NT2/D1 (cell line): Measurements from ENCODE around the gene SH2D3A.
"Not testable (repeated sequence)": the region's sequence is repeated elsewhere in the genome, so short reads cannot be mapped to it uniquely, and the experiment has no call there.

Experiments
- DNase-seq: peaks from one replicate; pipeline ENCODE4 v3.0.0-alpha.2; 2011; ENCODE audit warnings: low read depth, low spot score
- H3K27me3 ChIP-seq: 2 replicates; pipeline ENCODE4 v1.6.0; 2011; ENCODE audit warnings: mild to moderate bottlenecking; ENCODE audit not compliant: insufficient read length, insufficient read depth
- H3K36me3 ChIP-seq: 2 replicates; pipeline ENCODE4 v1.6.1; 2011; ENCODE audit warnings: mild to moderate bottlenecking, low read length, mixed read lengths; ENCODE audit not compliant: insufficient read depth, insufficient read length
- H3K4me1 ChIP-seq: 2 replicates; pipeline ENCODE4 v1.5.1; 2011; ENCODE audit not compliant: insufficient read depth, insufficient read length
- H3K4me3 ChIP-seq: 2 replicates; pipeline ENCODE4 v1.5.1; 2011; ENCODE audit warnings: low read depth; ENCODE audit not compliant: insufficient read length
- H3K9ac ChIP-seq: 2 replicates; pipeline ENCODE4 v1.6.0; 2011; ENCODE audit warnings: low read depth; ENCODE audit not compliant: insufficient read length
- H3K9me3 ChIP-seq: 2 replicates; pipeline ENCODE4 v1.5.1; 2011; ENCODE audit warnings: mild to moderate bottlenecking, low read length; ENCODE audit not compliant: insufficient read depth
- SUZ12 ChIP-seq: IDR thresholded peaks from 2 replicates; pipeline ENCODE4 v1.6.1; 2011; ENCODE audit not compliant: insufficient read length, insufficient read depth; ENCODE audit errors: extremely low read depth
- YY1 ChIP-seq: IDR thresholded peaks from 2 replicates; pipeline ENCODE4 v1.6.1; 2011; ENCODE audit not compliant: insufficient read length, insufficient read depth
- ZNF274 ChIP-seq: IDR thresholded peaks from 2 replicates; pipeline ENCODE4 v1.6.1; 2011; ENCODE audit warnings: mild to moderate bottlenecking, low read depth, low read length

The SH2D3A gene

DNA sequence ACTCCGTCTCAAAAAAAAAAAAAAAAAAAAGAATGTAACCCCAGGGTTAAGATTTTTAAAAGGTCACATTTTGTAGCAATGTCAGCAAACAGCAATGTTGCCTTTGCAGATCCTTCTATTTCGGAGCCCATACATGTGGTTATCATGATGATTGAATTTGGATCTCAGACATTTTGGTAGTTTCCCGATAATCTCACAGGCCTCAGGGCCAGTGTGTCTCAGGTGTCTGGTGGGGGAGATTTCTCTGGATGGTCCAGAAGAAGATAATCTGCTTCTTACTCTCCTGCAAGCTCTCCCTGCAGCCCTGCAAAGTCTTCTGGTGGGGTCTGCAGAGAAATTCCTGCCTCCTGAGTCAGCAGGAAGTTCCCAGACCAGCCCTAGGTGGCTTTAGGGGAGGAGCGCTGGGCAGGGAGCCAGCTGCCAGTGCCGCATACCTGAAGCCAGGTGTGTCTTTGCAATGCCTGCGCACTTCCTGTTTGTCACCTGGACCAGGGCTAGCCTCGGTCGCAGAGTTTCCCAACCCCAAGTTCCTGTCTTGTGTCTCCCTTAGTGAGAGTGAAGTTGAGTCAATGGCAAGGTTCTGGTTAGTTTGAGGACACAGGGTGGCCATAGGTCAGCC, 1.4 kb downstream of the SH2D3A start:
- Histone ChIP-seq H3K4me3 (peak overlapping the region; percentile 86), H3K9me3 (peaks cover 8% of the 10 kb centered on the region; the same call in 1 of the 2 replicates), H3K9ac (peak overlapping the region; percentile 7), H3K36me3 (no peaks in the 10 kb centered on the region), H3K27me3 (peaks cover 12% of the 10 kb centered on the region), H3K4me1 (peaks cover 8% of the 10 kb centered on the region)
- DNase-seq = peak; percentile 70
- no peak for TF ChIP-seq SUZ12
- no peak for TF ChIP-seq YY1
- TF ChIP-seq ZNF274 = no peak

DNA sequence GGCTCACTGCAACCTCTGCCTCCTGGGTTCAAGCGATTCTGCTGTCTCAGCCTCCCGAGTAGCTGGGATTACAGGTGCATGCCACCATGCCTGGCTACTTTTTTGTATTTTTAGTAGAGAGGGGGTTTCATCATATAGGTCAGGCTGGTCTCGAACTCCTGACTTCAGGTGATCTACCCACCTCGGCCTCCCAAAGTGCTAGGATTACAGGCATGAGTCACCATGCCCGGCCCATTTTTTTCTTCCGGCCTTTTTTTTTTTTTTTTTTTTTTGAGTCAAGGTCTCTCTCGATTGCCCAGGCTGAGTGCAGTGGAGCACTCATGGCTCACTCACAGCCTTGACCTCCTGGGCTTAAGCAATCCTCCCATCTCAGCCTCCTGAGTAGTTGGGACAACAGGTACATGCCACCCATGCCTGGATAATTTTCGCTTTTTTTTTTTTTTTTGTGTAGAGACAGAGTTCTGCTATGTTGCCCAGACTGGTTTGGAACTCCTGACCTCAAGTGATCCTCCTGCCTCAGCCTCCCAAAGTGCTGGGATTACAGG, 4.9 kb downstream of the SH2D3A start:
- DNase-seq, H3K9ac ChIP-seq, H3K36me3 ChIP-seq, H3K4me3 ChIP-seq, H3K4me1 ChIP-seq: not testable (repeated sequence)
- Histone ChIP-seq H3K9me3 (peaks cover 13% of the 10 kb centered on the region; the same call in 1 of the 2 replicates), H3K27me3 (peaks cover 12% of the 10 kb centered on the region)

DNA sequence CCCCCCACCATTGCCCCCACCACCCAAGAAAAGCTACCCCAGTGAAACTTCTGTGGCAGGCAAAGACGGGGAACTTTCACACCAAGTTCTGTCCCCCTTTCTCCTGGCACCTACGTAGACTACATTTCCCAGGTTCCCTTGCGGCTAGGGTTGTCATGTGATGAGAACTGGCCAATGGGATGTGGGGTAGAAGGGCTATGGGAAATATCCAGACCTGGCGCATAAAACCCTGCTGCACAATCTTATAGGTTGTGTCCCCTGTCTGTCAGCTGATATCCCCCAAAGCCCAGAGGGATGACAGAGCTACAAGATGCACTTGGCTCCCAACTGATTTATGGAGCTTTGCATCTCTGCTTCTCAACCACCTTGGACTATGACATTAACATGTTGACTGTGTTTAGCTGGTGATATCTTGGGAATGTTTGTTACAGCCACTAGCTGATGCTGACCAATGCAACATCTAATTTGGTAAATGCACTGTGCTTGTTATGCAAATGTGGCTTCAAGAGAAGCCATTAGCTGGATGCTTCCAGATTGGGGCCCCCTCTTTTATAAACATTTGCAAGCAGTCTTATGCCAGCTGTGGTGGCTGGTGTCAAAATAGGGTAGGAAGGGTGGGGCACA, 6.1 kb downstream of the SH2D3A start:
- Histone ChIP-seq H3K36me3 (peaks cover 4% of the 10 kb centered on the region), H3K4me3 (no peak overlapping the region), H3K4me1 (peaks cover 2% of the 10 kb centered on the region), H3K9me3 (peaks cover 13% of the 10 kb centered on the region; the same call in 1 of the 2 replicates), H3K27me3 (peaks cover 2% of the 10 kb centered on the region), H3K9ac (no peak overlapping the region)
- no peak for DNase-seq
- TF ChIP-seq YY1 (no peak), SUZ12 (no peak), ZNF274 (no peak)

DNA sequence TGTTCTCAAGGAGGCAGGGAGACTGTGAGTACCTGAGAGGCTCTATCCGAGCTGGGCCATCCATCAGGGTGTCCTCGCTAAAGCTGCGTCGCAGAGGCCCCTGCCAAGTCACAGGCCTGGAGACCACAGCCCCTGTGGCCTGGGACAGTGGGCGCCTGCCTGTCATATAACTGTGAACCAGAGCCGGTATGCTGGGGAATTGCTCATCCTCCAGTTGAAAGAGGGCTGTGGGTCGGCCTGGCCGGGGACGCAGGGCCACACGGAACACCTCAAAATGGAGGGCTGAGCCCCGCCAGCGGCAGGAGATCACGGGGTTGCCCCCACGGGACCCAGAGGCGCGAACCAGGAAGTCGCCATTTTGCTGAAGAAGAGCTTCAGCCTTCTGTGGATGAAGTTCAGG, 6.6 kb downstream of the SH2D3A start:
- Histone ChIP-seq H3K9me3 (peaks cover 13% of the 10 kb centered on the region; the same call in 1 of the 2 replicates), H3K36me3 (peaks cover 6% of the 10 kb centered on the region), H3K4me3 (no peak overlapping the region), H3K9ac (no peak overlapping the region), H3K4me1 (no peaks in the 10 kb centered on the region), H3K27me3 (no peaks in the 10 kb centered on the region)
- no peak for TF ChIP-seq SUZ12
- no peak for DNase-seq

DNA sequence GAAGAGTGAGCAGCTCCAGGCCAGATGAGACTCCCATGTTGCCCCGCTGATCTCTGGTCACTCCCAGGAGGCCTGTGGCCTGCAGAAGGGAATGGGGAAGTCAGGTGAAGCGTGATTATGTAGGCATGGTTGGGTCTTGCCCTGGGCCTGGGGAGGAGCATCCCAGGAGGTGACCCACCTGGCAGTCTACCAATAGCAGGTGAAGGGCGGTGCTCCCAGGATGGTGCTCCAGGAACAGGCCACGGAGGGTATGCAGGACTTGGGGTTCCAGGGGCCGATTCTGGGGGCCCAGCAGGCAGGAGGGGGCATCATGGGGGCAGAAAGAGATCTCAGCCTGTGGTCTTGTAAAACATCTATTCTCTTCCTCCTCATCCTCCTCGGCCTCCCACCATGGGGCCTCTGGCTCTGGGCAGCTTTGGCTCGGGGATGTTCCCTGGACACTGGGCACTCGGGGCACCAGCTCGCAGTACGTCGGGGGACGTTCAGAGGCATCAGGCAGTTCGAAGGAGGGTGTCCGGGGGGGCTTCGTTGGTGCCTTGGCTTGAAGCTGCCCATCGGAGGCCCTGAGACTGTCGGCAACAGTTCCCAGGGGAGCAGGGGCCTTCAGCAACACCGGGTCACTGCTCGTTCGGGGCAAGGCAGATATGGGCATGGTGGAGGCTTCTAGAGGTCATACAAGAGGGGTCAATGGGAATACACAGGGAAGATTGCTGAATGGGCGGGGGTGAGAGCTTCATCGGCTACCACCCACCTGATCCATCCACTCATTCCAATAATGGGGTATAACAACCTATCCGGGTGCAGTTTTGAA, 12.4 kb downstream of the SH2D3A start:
- H3K36me3 ChIP-seq = peaks cover 43% of the 10 kb centered on the region
- H3K27me3 ChIP-seq = no peaks in the 10 kb centered on the region
- no peak for DNase-seq
- peak overlapping the region; percentile 42 for H3K9ac ChIP-seq
- TF ChIP-seq YY1 = no peak
- no peak for TF ChIP-seq SUZ12
- TF ChIP-seq ZNF274 = no peak
- no peak overlapping the region for H3K4me3 ChIP-seq
- no peaks in the 10 kb centered on the region for H3K9me3 ChIP-seq
- H3K4me1 ChIP-seq = peaks cover 18% of the 10 kb centered on the region

DNA sequence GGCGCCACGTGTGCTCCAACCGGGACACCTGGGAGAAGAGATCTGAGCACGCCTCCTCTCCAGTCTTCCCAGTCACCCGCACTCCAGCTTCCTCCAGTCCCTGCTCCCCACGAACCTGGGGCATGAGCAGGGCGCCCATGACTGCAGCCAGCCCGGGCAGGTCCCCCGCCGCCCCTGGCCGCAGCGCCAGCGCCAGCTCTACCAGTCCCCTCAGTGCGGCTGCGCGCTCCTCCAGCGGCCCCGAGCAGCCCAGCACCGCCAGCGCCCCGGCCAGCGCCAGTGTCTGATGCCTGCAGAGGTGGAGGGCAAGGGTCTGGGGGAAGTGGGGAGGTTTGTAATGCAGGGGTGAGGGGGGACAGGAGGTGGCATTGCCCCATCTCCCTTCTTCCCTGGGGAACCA, 13.1 kb downstream of the SH2D3A start:
- peaks cover 50% of the 10 kb centered on the region for H3K36me3 ChIP-seq
- H3K9ac ChIP-seq = peak overlapping the region; percentile 42
- H3K4me3 ChIP-seq = no peak overlapping the region
- DNase-seq = no peak
- H3K27me3 ChIP-seq = no peaks in the 10 kb centered on the region
- peaks cover 18% of the 10 kb centered on the region for H3K4me1 ChIP-seq
- TF ChIP-seq YY1 (no peak), ZNF274 (no peak), SUZ12 (no peak)
- H3K9me3 ChIP-seq = no peaks in the 10 kb centered on the region

DNA sequence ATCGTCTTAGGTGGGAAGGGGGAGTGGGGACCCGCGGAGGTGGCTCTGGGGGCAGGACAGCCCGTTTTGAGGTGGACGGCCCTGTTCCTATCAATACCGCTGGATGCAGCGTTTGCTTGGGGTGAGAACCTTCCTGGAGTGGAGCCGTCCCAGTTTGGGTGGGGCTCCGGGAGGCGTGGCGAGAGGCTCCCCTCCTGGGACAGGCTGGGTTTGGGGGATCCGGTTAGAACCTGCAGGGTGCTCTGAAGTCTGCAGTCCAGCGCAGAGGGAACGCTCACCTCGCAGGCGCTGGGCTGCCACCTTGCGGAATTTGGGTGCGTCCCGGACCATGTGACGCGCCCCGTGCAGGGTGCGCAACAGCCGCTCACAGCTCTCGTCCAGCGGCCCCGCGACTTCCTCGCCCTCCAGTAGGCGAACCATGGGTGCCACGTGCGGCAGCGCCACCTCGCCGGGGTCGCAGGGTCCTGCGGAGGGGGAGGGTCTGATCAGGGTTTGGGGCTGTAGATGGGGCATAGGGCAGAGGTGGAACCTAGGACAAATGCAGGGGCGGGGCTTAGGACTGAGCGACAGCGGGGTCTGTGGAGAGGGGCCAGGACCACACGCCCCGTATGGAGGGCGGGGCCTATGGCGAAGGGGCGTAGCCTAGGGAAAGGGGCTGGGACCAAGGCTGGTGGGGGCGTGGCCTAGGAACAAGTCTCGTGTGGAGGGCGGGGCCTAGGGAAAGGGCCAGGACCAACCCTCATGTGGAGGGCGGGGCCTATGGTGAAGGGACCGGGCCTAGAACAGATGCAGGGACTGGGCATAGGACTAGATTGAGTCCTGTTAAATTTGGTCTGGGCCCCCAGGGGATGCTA, 13.8 kb downstream of the SH2D3A start:
- Histone ChIP-seq H3K36me3 (peaks cover 57% of the 10 kb centered on the region), H3K4me3 (peak overlapping the region; percentile 41), H3K9me3 (no peaks in the 10 kb centered on the region), H3K27me3 (no peaks in the 10 kb centered on the region), H3K4me1 (peaks cover 18% of the 10 kb centered on the region), H3K9ac (peak overlapping the region; percentile 87)
- DNase-seq = peak; percentile 92
- TF ChIP-seq YY1 (no peak), SUZ12 (no peak), ZNF274 (no peak)
